Ovary (tissue), 3 donors: ENCODE measurements around the gene CD53.
"Not testable (repeated sequence)": the region's sequence is repeated elsewhere in the genome, so short reads cannot be mapped to it uniquely, and the experiment has no call there.

Experiments
- POLR2A ChIP-seq: fragments of 450-650 bp; IDR thresholded peaks from one replicate; pipeline ENCODE4 v1.6.1; 2017; ENCODE audit warnings: antibody characterized with exemption, mild to moderate bottlenecking, moderate library complexity
- TF ChIP-seq, protein P1 (sequence below), 3 donors: fragments of 450-650 bp in 2 of 3; fragments of 200-600 bp in 1 of 3; IDR thresholded peaks; one replicate each; pipeline versions ENCODE4 v1.5.1 to v1.8.0; 2016 to 2022; ENCODE audit warnings: antibody characterized with exemption in 3 of 3, mild to moderate bottlenecking in 1 of 3
- donor health status: DM: no; HTN: no; CAD: no.

- TF ChIP-seq, protein P1, sequence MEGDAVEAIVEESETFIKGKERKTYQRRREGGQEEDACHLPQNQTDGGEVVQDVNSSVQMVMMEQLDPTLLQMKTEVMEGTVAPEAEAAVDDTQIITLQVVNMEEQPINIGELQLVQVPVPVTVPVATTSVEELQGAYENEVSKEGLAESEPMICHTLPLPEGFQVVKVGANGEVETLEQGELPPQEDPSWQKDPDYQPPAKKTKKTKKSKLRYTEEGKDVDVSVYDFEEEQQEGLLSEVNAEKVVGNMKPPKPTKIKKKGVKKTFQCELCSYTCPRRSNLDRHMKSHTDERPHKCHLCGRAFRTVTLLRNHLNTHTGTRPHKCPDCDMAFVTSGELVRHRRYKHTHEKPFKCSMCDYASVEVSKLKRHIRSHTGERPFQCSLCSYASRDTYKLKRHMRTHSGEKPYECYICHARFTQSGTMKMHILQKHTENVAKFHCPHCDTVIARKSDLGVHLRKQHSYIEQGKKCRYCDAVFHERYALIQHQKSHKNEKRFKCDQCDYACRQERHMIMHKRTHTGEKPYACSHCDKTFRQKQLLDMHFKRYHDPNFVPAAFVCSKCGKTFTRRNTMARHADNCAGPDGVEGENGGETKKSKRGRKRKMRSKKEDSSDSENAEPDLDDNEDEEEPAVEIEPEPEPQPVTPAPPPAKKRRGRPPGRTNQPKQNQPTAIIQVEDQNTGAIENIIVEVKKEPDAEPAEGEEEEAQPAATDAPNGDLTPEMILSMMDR (IDR thresholded peaks at IDR 0.05): not testable (repeated sequence)
- not testable (repeated sequence) for TF ChIP-seq POLR2A
Observed at GRCh38 chr1:110833779-110834178, 39.2 kb upstream of the CD53 start.
